ENCODE results near the gene KLHL13. TPM values are rescaled to one million over a fixed set of nuclear protein-coding genes. Genes with fewer than 3 reads are reported as not detected.

Gene KLHL13
- total RNA-seq, 1 experiment from 2014 or later = 4.2 TPM

- Histone ChIP-seq H3K27me3 (ENCODE audit: insufficient read depth, low read length) (no peaks in the 10 kb centered on the region), H2AFZ (ENCODE audit: low read depth, low read length, poor library complexity, severe bottlenecking) (no peak overlapping the region), H3K79me2 (ENCODE audit: insufficient read depth, low read length) (no peaks in the 10 kb centered on the region), H3K4me1 (ENCODE audit: control insufficient read depth in 1 of 2, insufficient read depth in 2 of 2, low read length in 2 of 2) (no peaks in the 10 kb centered on the region), H3K4me2 (ENCODE audit: low read length) (no peak overlapping the region), H3K9me3 (ENCODE audit: control insufficient read depth in 1 of 2, insufficient read depth in 1 of 2, low read depth in 1 of 2, low read length in 2 of 2) (no peaks in the 10 kb centered on the region), H3K36me3 (ENCODE audit: control insufficient read depth in 1 of 2, insufficient read depth in 2 of 2, low read length in 2 of 2) (no peaks in the 10 kb centered on the region), H3K27ac (ENCODE audit: low read depth, low read length) (no peak overlapping the region), H3K9me2 (ENCODE audit: insufficient read depth) (no peaks in the 10 kb centered on the region), H3K4me3 (replicated peaks in 1 of 2; ENCODE audit: low read depth in 1 of 2, low read length in 2 of 2) (no peak overlapping the region), H3K9ac (ENCODE audit: low read length) (no peak overlapping the region), H4K20me1 (ENCODE audit: insufficient read depth) (no peaks in the 10 kb centered on the region)
- POLR2A ChIA-PET = no interaction called here
- intact Hi-C loops (cut with micrococcal nuclease) = no loop called here
- no peak for DNase-seq (ENCODE audit: low read depth, low spot score)
- TF ChIP-seq YY1 (IDR thresholded peaks at IDR 0.05; ENCODE audit: extremely low read depth, insufficient replicate concordance, low read depth, low read length) = no peak
- TF ChIP-seq ELF1 (IDR thresholded peaks at IDR 0.05; ENCODE audit: borderline replicate concordance, low read depth) = no peak
- no peak for TF ChIP-seq SRF (IDR thresholded peaks at IDR 0.05; ENCODE audit: low read depth)
- no peak for TF ChIP-seq MAX (IDR thresholded peaks at IDR 0.05)
- no peak for TF ChIP-seq SP1 (IDR thresholded peaks at IDR 0.05; ENCODE audit: low read depth)
- TF ChIP-seq POLR2A (IDR thresholded peaks at IDR 0.05; ENCODE audit: borderline replicate concordance, extremely low read depth, insufficient read depth, insufficient read length) = no peak
- no peak for TF ChIP-seq ZBTB33 (IDR thresholded peaks at IDR 0.05; ENCODE audit: extremely low read depth, insufficient replicate concordance, low read length)
- TF ChIP-seq ATF3 (IDR thresholded peaks at IDR 0.05) = no peak
- no peak for TF ChIP-seq EZH2phosphoT487 (IDR thresholded peaks at IDR 0.05; ENCODE audit: borderline replicate concordance)
- no peak for TF ChIP-seq POLR2AphosphoS5 (IDR thresholded peaks at IDR 0.05; ENCODE audit: low read depth, low read length)
- no peak for TF ChIP-seq RAD21 (IDR thresholded peaks at IDR 0.05; ENCODE audit: low read depth)
- no peak for TF ChIP-seq JUND (IDR thresholded peaks at IDR 0.05)
- TF ChIP-seq EZH2 (IDR thresholded peaks at IDR 0.05) = no peak
- TF ChIP-seq FOSL1 (IDR thresholded peaks at IDR 0.05; ENCODE audit: low read depth) = no peak
- TF ChIP-seq CEBPB (IDR thresholded peaks at IDR 0.05; ENCODE audit: low read depth) = no peak
- TF ChIP-seq EGR1 (IDR thresholded peaks at IDR 0.05; ENCODE audit: low read depth) = no peak
- no peak for TF ChIP-seq REST (IDR thresholded peaks at IDR 0.05; ENCODE audit: low read depth)
- BruUV-seq (replicated peaks) = no TSS peak
- CTCF ChIA-PET = no interaction called here
- RAD21 ChIA-PET (ENCODE audit: low non-redundant PET in 1 of 2, low total read pairs in 2 of 2, uncharacterized antibody in 2 of 2, unreplicated experiment in 2 of 2) = no interaction called here
- no peak for ATAC-seq
These were observed 196.9 kb downstream of the KLHL13 start for GRCh38 chrX:117919755-117920154.

Data from HCT116 (cell line).